ENCODE results near the gene PLPP7.
"Not testable (repeated sequence)": the region's sequence is repeated elsewhere in the genome, so short reads cannot be mapped to it uniquely, and the experiment has no call there.

The PLPP7 gene

GRCh38 chr9:131259916-131260597 is 29.5 kb upstream of the PLPP7 start:
- Histone ChIP-seq H3K4me2 (no peak overlapping the region), H3K4me1 (ENCODE audit: low read depth, poor library complexity, severe bottlenecking) (peaks cover 57% of the 10 kb centered on the region), H3K4me3 (IDR thresholded peaks at IDR 0.05; ENCODE audit: insufficient read depth, low read depth, low read length) (no peak overlapping the region), H4K20me1 (ENCODE audit: insufficient read depth) (no peaks in the 10 kb centered on the region), H3K79me2 (ENCODE audit: insufficient read depth, low read depth) (no peaks in the 10 kb centered on the region), H2AFZ (ENCODE audit: low read depth) (no peak overlapping the region), H3K9ac (no peak overlapping the region), H3K27me3 (ENCODE audit: insufficient read depth, low read depth) (no peaks in the 10 kb centered on the region), H3K36me3 (ENCODE audit: insufficient read depth) (no peaks in the 10 kb centered on the region), H3K27ac (no peak overlapping the region)
- TF ChIP-seq, protein P1, sequence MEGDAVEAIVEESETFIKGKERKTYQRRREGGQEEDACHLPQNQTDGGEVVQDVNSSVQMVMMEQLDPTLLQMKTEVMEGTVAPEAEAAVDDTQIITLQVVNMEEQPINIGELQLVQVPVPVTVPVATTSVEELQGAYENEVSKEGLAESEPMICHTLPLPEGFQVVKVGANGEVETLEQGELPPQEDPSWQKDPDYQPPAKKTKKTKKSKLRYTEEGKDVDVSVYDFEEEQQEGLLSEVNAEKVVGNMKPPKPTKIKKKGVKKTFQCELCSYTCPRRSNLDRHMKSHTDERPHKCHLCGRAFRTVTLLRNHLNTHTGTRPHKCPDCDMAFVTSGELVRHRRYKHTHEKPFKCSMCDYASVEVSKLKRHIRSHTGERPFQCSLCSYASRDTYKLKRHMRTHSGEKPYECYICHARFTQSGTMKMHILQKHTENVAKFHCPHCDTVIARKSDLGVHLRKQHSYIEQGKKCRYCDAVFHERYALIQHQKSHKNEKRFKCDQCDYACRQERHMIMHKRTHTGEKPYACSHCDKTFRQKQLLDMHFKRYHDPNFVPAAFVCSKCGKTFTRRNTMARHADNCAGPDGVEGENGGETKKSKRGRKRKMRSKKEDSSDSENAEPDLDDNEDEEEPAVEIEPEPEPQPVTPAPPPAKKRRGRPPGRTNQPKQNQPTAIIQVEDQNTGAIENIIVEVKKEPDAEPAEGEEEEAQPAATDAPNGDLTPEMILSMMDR (conservative IDR thresholded peaks at IDR 0.05; ENCODE audit: low read depth, low read length) = no peak

DNA sequence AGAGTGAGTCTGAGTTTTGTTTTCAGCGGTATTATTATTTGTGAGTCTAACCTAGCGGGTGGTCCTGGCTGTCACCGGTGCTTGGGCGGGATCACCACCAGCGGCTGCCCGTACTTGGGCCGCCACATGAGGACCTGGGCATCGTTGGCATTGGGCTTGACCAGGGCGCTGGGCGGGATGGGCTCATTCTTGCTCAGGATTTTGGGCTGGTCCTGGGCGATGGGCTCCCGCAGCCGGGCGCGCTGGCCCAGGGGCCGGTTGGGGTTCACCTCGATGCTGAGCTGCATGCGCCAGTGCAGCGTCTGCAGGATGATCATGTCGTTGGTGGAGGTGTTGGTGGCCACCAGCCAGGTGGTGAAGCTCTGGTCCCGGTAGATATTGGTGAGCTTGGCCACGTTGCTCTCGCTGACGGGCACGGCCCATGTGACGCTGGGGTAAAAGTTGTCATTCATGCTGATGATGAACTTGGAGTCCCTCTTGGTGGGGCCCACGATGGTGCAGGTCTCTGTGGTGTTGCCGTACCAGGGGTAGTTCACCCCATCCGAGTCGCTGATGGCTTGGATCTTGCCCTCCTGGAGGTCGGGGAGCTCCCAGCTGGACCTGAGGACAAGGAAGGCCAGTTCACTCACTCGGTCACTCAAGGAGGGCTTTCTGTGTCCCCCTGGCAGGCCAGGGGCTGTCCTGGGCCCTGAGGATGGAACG is 28.6 kb upstream of the PLPP7 start:
- TF ChIP-seq, protein P1 (conservative IDR thresholded peaks at IDR 0.05; ENCODE audit: low read depth, low read length) = no peak
- Histone ChIP-seq H3K27me3 (ENCODE audit: insufficient read depth, low read depth) (no peaks in the 10 kb centered on the region), H3K79me2 (ENCODE audit: insufficient read depth, low read depth) (no peaks in the 10 kb centered on the region)

DNA sequence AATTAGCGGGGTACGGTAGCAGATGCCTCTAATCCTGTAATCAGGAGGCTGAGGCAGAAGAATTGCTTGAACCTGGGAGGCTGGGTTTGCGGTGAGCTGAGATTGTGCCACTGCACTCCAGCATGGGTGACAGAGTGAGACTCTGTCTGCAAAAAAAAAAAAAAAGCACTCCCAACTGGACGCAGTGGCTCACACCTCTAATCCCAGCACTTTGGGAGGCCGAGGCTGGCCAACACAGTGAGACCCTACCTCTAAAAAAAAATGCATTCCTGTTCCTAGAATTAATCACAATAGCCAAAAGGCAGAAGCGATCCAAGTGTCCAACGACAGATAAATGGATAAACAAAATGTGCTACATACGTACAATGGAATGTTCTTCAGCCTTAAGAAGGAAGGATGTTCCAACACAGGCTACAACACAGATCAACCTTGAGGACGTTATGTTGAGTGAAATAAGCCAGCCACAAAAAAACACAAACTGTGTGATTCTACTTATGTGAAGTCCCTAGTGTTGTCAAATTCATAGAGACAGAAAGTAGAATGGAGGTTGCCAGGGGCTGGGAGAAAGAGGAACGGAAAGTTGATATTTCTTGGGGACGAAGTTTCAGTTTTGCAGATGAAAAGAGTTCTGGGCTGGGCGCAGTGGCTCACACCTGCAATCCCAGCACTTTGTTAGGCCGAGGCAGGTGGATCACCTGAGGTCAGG is 27.0 kb upstream of the PLPP7 start:
- H3K27ac ChIP-seq = peak overlapping the region; percentile 50

More for the DNA sequence above, 28.6 kb upstream of the PLPP7 start:
- Histone ChIP-seq H3K4me3 (IDR thresholded peaks at IDR 0.05; ENCODE audit: insufficient read depth, low read depth, low read length) (no peak overlapping the region), H3K4me1 (ENCODE audit: low read depth, poor library complexity, severe bottlenecking) (peaks cover 48% of the 10 kb centered on the region), H3K27ac (no peak overlapping the region), H2AFZ (ENCODE audit: low read depth) (no peak overlapping the region), H4K20me1 (ENCODE audit: insufficient read depth) (no peaks in the 10 kb centered on the region), H3K4me2 (no peak overlapping the region), H3K36me3 (ENCODE audit: insufficient read depth) (no peaks in the 10 kb centered on the region), H3K9ac (no peak overlapping the region)

DNA sequence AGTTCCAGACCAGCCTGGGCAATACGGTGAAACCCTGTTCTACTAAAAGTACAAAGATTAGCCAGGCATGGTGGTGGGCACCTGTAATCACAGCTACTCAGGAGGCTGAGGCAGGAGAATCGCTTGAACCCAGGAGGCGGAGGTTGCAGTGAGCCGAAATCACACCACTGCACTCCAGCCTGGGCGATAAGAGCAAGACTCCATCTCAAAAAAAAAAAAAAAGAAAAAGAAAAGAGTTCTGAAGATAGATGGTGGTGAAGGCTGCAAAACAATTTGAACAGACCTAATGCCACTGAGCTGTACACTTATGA is 26.5 kb upstream of the PLPP7 start:
- Histone ChIP-seq H3K27ac (peak overlapping the region; percentile 50), H3K4me1 (ENCODE audit: low read depth, poor library complexity, severe bottlenecking) (peaks cover 31% of the 10 kb centered on the region), H3K4me2 (peak overlapping the region; percentile 63)
- H3K9ac ChIP-seq; H3K27me3 ChIP-seq (ENCODE audit: insufficient read depth, low read depth); H3K79me2 ChIP-seq (ENCODE audit: insufficient read depth, low read depth); H3K36me3 ChIP-seq (ENCODE audit: insufficient read depth); H2AFZ ChIP-seq (ENCODE audit: low read depth); H3K4me3 ChIP-seq (IDR thresholded peaks at IDR 0.05; ENCODE audit: insufficient read depth, low read depth, low read length); H4K20me1 ChIP-seq (ENCODE audit: insufficient read depth): not testable (repeated sequence)

More for the DNA sequence above, 27.0 kb upstream of the PLPP7 start:
- no peaks in the 10 kb centered on the region for H3K36me3 ChIP-seq (ENCODE audit: insufficient read depth)
- H3K4me2 ChIP-seq = peak overlapping the region; percentile 63
- H4K20me1 ChIP-seq (ENCODE audit: insufficient read depth) = no peaks in the 10 kb centered on the region
- peaks cover 33% of the 10 kb centered on the region for H3K4me1 ChIP-seq (ENCODE audit: low read depth, poor library complexity, severe bottlenecking)
- no peaks in the 10 kb centered on the region for H3K79me2 ChIP-seq (ENCODE audit: insufficient read depth, low read depth)
- no peak overlapping the region for H3K4me3 ChIP-seq (IDR thresholded peaks at IDR 0.05; ENCODE audit: insufficient read depth, low read depth, low read length)
- TF ChIP-seq, protein P1 (conservative IDR thresholded peaks at IDR 0.05; ENCODE audit: low read depth, low read length) = no peak
- no peak overlapping the region; the same call in 1 of the 2 replicates for H2AFZ ChIP-seq (ENCODE audit: low read depth)
- H3K9ac ChIP-seq = no peak overlapping the region
- no peaks in the 10 kb centered on the region for H3K27me3 ChIP-seq (ENCODE audit: insufficient read depth, low read depth)
